GM06990 (cell line): ENCODE data around the gene SERTAD2.
A peak's percentile ranks its signal among the peaks of the same experiment; 100 is the strongest.

Experiments used
- DNase-seq: peaks from one replicate; pipeline ENCODE4 v3.0.0-alpha.2; 2011; ENCODE audit not compliant: insufficient read length; ENCODE audit errors: extremely low read depth
- H3K27me3 ChIP-seq: replicated peaks from 2 replicates; pipeline ENCODE4 v1.6.0; 2011; ENCODE audit warnings: low read length; ENCODE audit not compliant: control insufficient read depth, insufficient read depth
- H3K36me3 ChIP-seq: 2 replicates; pipeline ENCODE4 v1.5.1; 2011; ENCODE audit warnings: low read length; ENCODE audit not compliant: control insufficient read depth, insufficient read depth
- H3K4me3 ChIP-seq: replicated peaks from 2 replicates; pipeline ENCODE4 v1.5.1; 2011; ENCODE audit warnings: low read depth, mild to moderate bottlenecking, control low read depth, low read length
- CTCF ChIP-seq: IDR thresholded peaks from 2 replicates; pipeline ENCODE4 v1.5.1; 2011; ENCODE audit warnings: low read length, control low read depth, mild to moderate bottlenecking, inconsistent platforms; ENCODE audit not compliant: insufficient read depth, poor library complexity, severe bottlenecking

Gene SERTAD2

DNA sequence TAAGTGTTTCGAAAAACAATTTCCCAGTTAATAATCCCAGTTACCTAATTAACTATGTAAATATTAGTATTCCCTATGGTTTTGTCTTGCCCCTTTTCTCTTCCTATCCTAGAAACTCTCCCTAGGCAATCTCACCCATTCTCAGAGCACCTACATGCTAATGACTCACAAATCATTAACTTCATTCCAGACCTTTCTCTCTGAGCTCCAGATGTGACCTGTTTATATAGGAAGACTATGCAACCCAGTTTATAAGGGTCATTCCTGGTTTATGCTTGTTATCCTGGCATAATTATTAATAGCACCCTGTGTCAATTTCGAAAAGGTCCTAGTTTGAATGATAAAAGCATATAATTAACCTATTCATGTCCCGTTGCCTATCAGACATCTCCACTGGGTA is 14.8 kb upstream of the SERTAD2 start:
- no peak for TF ChIP-seq CTCF
- DNase-seq = no peak

GRCh38 chr2:64667535-64667934 is 13.8 kb upstream of the SERTAD2 start:
- no peak overlapping the region; the same call in 1 of the 2 replicates for H3K4me3 ChIP-seq
- no peaks in the 10 kb centered on the region; the same call in none of the 2 replicates for H3K36me3 ChIP-seq
- TF ChIP-seq CTCF = no peak
- no peak for DNase-seq
- H3K27me3 ChIP-seq = no peaks in the 10 kb centered on the region

More for the DNA sequence above, 14.8 kb upstream of the SERTAD2 start:
- no peak overlapping the region for H3K4me3 ChIP-seq
- H3K36me3 ChIP-seq = no peaks in the 10 kb centered on the region; the same call in none of the 2 replicates
- no peaks in the 10 kb centered on the region for H3K27me3 ChIP-seq

- no peak for DNase-seq
- H3K4me3 ChIP-seq = peak overlapping the region; percentile 18
- no peak for TF ChIP-seq CTCF
- H3K27me3 ChIP-seq = no peaks in the 10 kb centered on the region
- H3K36me3 ChIP-seq = no peaks in the 10 kb centered on the region; the same call in none of the 2 replicates
Measured at GRCh38 chr2:64666810-64667438, 13.2 kb upstream of the SERTAD2 start.

- no peaks in the 10 kb centered on the region; the same call in 1 of the 2 replicates for H3K36me3 ChIP-seq
- H3K27me3 ChIP-seq = no peaks in the 10 kb centered on the region
- no peak overlapping the region for H3K4me3 ChIP-seq
- TF ChIP-seq CTCF = no peak
- no peak for DNase-seq
Measured at GRCh38 chr2:64665709-64666108, 12.0 kb upstream of the SERTAD2 start.

GRCh38 chr2:64663402-64663801 is 9.7 kb upstream of the SERTAD2 start:
- H3K27me3 ChIP-seq = no peaks in the 10 kb centered on the region
- no peak for TF ChIP-seq CTCF
- DNase-seq = no peak
- H3K4me3 ChIP-seq = no peak overlapping the region
- no peaks in the 10 kb centered on the region; the same call in 1 of the 2 replicates for H3K36me3 ChIP-seq
